Measurements from ENCODE around the gene SLC16A10. TPM values are rescaled to one million over a fixed set of nuclear protein-coding genes. Genes with fewer than 3 reads are reported as not detected.

The SLC16A10 gene
- total and polyA plus RNA-seq, 2 of the 4 experiments (the other 2 are of a cell fraction) = not detected

- DNase-seq (no peak), ATAC-seq (ENCODE audit: low read depth) (no peak)
- no peak overlapping the region for H3K18ac ChIP-seq (ENCODE audit: low read depth, low read length)
- CTCF ChIA-PET = no interaction called here
- H3K4me2 ChIP-seq (ENCODE audit: low read depth, low read length) = no peak overlapping the region
- H2BK15ac ChIP-seq (ENCODE audit: low read depth, low read length) = no peak overlapping the region
- no peak overlapping the region for H2AFZ ChIP-seq (replicated peaks; ENCODE audit: low read length, poor library complexity)
- intact Hi-C loops (cut with micrococcal nuclease) = no loop called here
- H3K4me3 ChIP-seq (ENCODE audit: insufficient read depth, low read depth, low read length) = no peak overlapping the region
- H2BK120ac ChIP-seq (ENCODE audit: low read depth, low read length) = no peak overlapping the region
- H2BK20ac ChIP-seq (ENCODE audit: low read depth, low read length) = no peak overlapping the region
- peaks cover 51% of the 10 kb centered on the region for H3K27me3 ChIP-seq (ENCODE audit: control insufficient read depth, insufficient read depth, low read length)
- POLR2A ChIA-PET (ENCODE audit: unreplicated experiment) = no interaction called here
- H3K23ac ChIP-seq (ENCODE audit: low read depth, low read length) = no peak overlapping the region
- no CpG with 5 or more reads among the region's 3 CpGs for WGBS, 2 experiments (ENCODE audit: extremely low coverage in 2 of 2, insufficient read length in 1 of 2)
- no peaks in the 10 kb centered on the region for H3K79me1 ChIP-seq (ENCODE audit: low read depth in 1 of 2, low read length in 2 of 2)
- in situ Hi-C loops (cut with MboI; ENCODE audit: low sequenced_read_pairs) = no loop called here
- H3K4ac ChIP-seq (ENCODE audit: low read depth, low read length) = no peak overlapping the region
- H4K91ac ChIP-seq (ENCODE audit: insufficient read depth, low read depth, low read length) = no peak overlapping the region
- H2BK5ac ChIP-seq (ENCODE audit: low read depth, low read length, poor library complexity, severe bottlenecking) = no peak overlapping the region
- no peak overlapping the region for H3K9ac ChIP-seq (ENCODE audit: low read depth, low read length)
- BruUV-seq (replicated peaks) = no TSS peak
- no peak for TF ChIP-seq USF2 (IDR thresholded peaks at IDR 0.05; ENCODE audit: low read depth, low read length)
- TF ChIP-seq MAFK (IDR thresholded peaks at IDR 0.05; ENCODE audit: low read depth, low read length) = no peak
- TF ChIP-seq RAD21 (IDR thresholded peaks at IDR 0.05; ENCODE audit: low read length) = no peak
- no peak for TF ChIP-seq FOS (IDR thresholded peaks at IDR 0.05; ENCODE audit: low read depth, low read length)
- TF ChIP-seq SMC3 (IDR thresholded peaks at IDR 0.05; ENCODE audit: low read depth, low read length) = no peak
- no peak for TF ChIP-seq CHD1 (IDR thresholded peaks at IDR 0.05; ENCODE audit: low read depth, low read length)
- no peak for TF ChIP-seq POLR2A (IDR thresholded peaks at IDR 0.05; ENCODE audit: low read depth, low read length)
- TF ChIP-seq NFE2L2 (IDR thresholded peaks at IDR 0.05; ENCODE audit: low read depth, low read length) = no peak
- TF ChIP-seq CTCF (conservative IDR thresholded peaks at IDR 0.05; ENCODE audit: low read depth, low read length) = no peak
- no peak for TF ChIP-seq ELK1 (IDR thresholded peaks at IDR 0.05; ENCODE audit: borderline replicate concordance, low read depth, low read length)
- TF ChIP-seq MXI1 (IDR thresholded peaks at IDR 0.05; ENCODE audit: borderline replicate concordance, low read depth, low read length) = no peak
- peaks cover under 1% of the 10 kb centered on the region for H3K4me1 ChIP-seq (ENCODE audit: control insufficient read depth, insufficient read depth, low read length)
- no peak overlapping the region for H4K8ac ChIP-seq (ENCODE audit: low read depth in 2 of 2, low read length in 2 of 2)
- H3K14ac ChIP-seq (replicated peaks; ENCODE audit: low read depth, low read length) = no peak overlapping the region
- H2AK5ac ChIP-seq (ENCODE audit: low read depth, low read length) = no peak overlapping the region
- no peak overlapping the region for H4K5ac ChIP-seq (ENCODE audit: low read depth, low read length)
- H3K27ac ChIP-seq (ENCODE audit: insufficient read depth, low read length) = no peak overlapping the region
- no peaks in the 10 kb centered on the region for H3K36me3 ChIP-seq (ENCODE audit: control insufficient read depth, insufficient read depth, low read length)
- H2AK9ac ChIP-seq (replicated peaks; ENCODE audit: low read depth, low read length, poor library complexity) = no peak overlapping the region
- no peak overlapping the region for H3K56ac ChIP-seq (ENCODE audit: extremely low read depth, insufficient read depth, low read length)
- H3K9me3 ChIP-seq (ENCODE audit: control insufficient read depth, insufficient read depth, low read length) = no peaks in the 10 kb centered on the region
- dilution Hi-C loops (cut with HindIII; ENCODE audit: low sequenced_read_pairs, unreplicated experiment) = no loop called here
- H4K20me1 ChIP-seq (ENCODE audit: insufficient read depth, low read length) = no peaks in the 10 kb centered on the region
- no peaks in the 10 kb centered on the region for H3K9me1 ChIP-seq (ENCODE audit: insufficient read depth, low read length)
These were observed 4.7 kb downstream of the SLC16A10 start for GRCh38 chr6:111091987-111092386.
